HG02642 (cell line): Measurements from ENCODE around the gene LRRC15.

ENCODE experiments used
- ATAC-seq: cut with Tn5 transposase; IDR thresholded peaks from one replicate; pipeline ENCODE4 v1.9.1; 2021; ENCODE audit warnings: mild to moderate bottlenecking; ENCODE audit not compliant: unreplicated experiment, poor library complexity

Gene LRRC15

GRCh38 chr3:194386648-194387047 is 17.1 kb upstream of the LRRC15 start:
- ATAC-seq, result no peak

- no peak for ATAC-seq
These were observed 16.5 kb upstream of the LRRC15 start for GRCh38 chr3:194386066-194386465.

GRCh38 chr3:194384569-194385001 is 15.0 kb upstream of the LRRC15 start:
- ATAC-seq, result no peak

GRCh38 chr3:194384156-194384555 is 14.6 kb upstream of the LRRC15 start:
- ATAC-seq, result no peak

GRCh38 chr3:194383276-194383940 is 13.9 kb upstream of the LRRC15 start:
- no peak for ATAC-seq

GRCh38 chr3:194382892-194383223 is 13.3 kb upstream of the LRRC15 start:
- no peak for ATAC-seq

GRCh38 chr3:194382196-194382891 is 12.8 kb upstream of the LRRC15 start:
- ATAC-seq, result no peak

- no peak for ATAC-seq
These were observed 11.9 kb upstream of the LRRC15 start for GRCh38 chr3:194381460-194381875.

- ATAC-seq, result no peak
These were observed 10.8 kb upstream of the LRRC15 start for GRCh38 chr3:194380326-194380725.

GRCh38 chr3:194379651-194380050 is 10.1 kb upstream of the LRRC15 start:
- ATAC-seq, result no peak

- ATAC-seq, result no peak
These were observed 9.7 kb upstream of the LRRC15 start for GRCh38 chr3:194379231-194379630.

GRCh38 chr3:194377708-194378107 is 8.2 kb upstream of the LRRC15 start:
- ATAC-seq, result no peak

GRCh38 chr3:194376241-194376560 is 6.7 kb upstream of the LRRC15 start:
- ATAC-seq, result no peak

- ATAC-seq, result no peak
These were observed 6.1 kb upstream of the LRRC15 start for GRCh38 chr3:194375473-194376240.

GRCh38 chr3:194374935-194375334 is 5.4 kb upstream of the LRRC15 start:
- no peak for ATAC-seq

- ATAC-seq, result no peak
These were observed 4.4 kb upstream of the LRRC15 start for GRCh38 chr3:194373899-194374298.

- no peak for ATAC-seq
These were observed 3.5 kb upstream of the LRRC15 start for GRCh38 chr3:194373028-194373427.

- ATAC-seq, result no peak
These were observed 1.2 kb upstream of the LRRC15 start for GRCh38 chr3:194370753-194371152.

- ATAC-seq, result no peak
These were observed 625 bp downstream of the LRRC15 start for GRCh38 chr3:194368918-194369317.

- no peak for ATAC-seq
These were observed 1.3 kb downstream of the LRRC15 start for GRCh38 chr3:194367992-194368841.
